HG03571 (cell line): Measurements from ENCODE around the gene GPR42.

Source experiments
- ATAC-seq: cut with Tn5 transposase; IDR thresholded peaks from one replicate; pipeline ENCODE4 v1.9.1; 2021; ENCODE audit not compliant: unreplicated experiment

The GPR42 gene

GRCh38 chr19:35417713-35418534 lies 47.1 kb downstream of the GPR42 start:
- ATAC-seq: no peak

GRCh38 chr19:35419046-35419445 lies 48.2 kb downstream of the GPR42 start:
- no peak for ATAC-seq

- no peak for ATAC-seq
Observed at GRCh38 chr19:35419805-35420204, 48.9 kb downstream of the GPR42 start.

GRCh38 chr19:35421362-35421761 lies 50.5 kb downstream of the GPR42 start:
- ATAC-seq: no peak
